HL-60 (cell line): Measurements from ENCODE around the gene SLC15A3.

Experiments
- CTCF ChIP-seq: IDR thresholded peaks from one replicate; pipeline ENCODE4 v1.5.1; 2011; ENCODE audit warnings: low read length, control low read depth, inconsistent platforms; ENCODE audit not compliant: insufficient read depth
- POLR2AphosphoS5 ChIP-seq: IDR thresholded peaks from 2 replicates; pipeline ENCODE4 v1.6.1; 2012; ENCODE audit warnings: low read depth

- TF ChIP-seq CTCF (no peak), POLR2AphosphoS5 (no peak)
Observed at GRCh38 chr11:60968223-60968622, 16.2 kb upstream of the SLC15A3 start.
